Measurements from ENCODE around the gene CDH8.

The CDH8 gene

GRCh38 chr16:61872778-61873119, 163.5 kb downstream of the CDH8 start:
- in situ Hi-C loops (cut with HindIII; ENCODE audit: low pct_ligation_motif_present, low sequenced_read_pairs), result no loop called here
- TF ChIP-seq, protein P1, sequence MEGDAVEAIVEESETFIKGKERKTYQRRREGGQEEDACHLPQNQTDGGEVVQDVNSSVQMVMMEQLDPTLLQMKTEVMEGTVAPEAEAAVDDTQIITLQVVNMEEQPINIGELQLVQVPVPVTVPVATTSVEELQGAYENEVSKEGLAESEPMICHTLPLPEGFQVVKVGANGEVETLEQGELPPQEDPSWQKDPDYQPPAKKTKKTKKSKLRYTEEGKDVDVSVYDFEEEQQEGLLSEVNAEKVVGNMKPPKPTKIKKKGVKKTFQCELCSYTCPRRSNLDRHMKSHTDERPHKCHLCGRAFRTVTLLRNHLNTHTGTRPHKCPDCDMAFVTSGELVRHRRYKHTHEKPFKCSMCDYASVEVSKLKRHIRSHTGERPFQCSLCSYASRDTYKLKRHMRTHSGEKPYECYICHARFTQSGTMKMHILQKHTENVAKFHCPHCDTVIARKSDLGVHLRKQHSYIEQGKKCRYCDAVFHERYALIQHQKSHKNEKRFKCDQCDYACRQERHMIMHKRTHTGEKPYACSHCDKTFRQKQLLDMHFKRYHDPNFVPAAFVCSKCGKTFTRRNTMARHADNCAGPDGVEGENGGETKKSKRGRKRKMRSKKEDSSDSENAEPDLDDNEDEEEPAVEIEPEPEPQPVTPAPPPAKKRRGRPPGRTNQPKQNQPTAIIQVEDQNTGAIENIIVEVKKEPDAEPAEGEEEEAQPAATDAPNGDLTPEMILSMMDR (IDR thresholded peaks at IDR 0.05; ENCODE audit: low read depth, low read length, missing control alignments), result no peak
- Histone ChIP-seq H3K36me3 (replicated peaks) (no peaks in the 10 kb centered on the region), H3K4me3 (ENCODE audit: low read depth, low read length) (no peak overlapping the region), H3K27me3 (replicated peaks) (no peaks in the 10 kb centered on the region), H3K27ac (no peak overlapping the region)
- DNase-seq, result no peak

DNA sequence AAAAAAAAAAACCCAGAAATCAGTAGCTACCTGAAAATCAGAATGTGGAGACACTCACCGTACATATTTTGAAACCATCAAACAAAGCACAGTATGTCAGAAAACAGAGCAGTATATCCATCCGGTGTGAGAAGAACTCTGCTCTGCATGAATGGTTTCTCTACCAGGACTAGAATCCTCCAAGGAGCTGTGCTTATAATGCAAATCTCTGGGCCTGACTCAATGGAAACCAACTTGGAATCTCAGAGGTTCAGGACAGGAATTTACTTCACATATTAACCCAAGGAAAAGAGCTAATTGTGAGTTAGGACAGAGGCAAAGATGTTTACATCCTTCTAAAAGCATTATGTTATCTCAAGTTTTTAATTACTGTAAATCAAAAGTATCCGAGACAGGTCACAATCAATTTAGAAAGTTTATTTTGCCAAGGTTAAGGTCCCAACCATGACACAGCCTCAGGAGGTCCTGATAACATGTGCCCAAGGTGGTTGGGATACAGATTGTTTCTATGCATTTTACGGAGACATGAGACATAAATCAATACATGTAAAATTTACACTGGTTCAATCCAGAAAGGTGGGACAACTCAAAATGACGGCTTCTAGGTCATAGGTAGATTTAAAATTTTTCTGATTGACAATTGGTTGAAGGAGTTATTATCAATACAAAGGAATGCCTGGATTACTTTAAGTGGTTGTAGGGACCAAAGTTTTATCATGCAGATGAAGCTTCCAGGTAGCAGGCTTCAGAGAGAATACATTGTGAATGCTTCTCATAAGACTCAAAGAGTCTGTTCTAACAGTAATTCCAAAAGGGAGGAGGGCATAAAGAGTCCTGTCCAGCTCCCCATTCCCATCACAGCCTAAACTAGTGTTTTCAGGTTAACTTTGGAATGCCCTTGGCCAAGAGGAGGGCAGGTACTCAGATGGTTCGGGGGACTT, 164.1 kb downstream of the CDH8 start:
- in situ Hi-C loops (cut with HindIII; ENCODE audit: low pct_ligation_motif_present, low sequenced_read_pairs), result no loop called here
- H3K4me3 ChIP-seq (ENCODE audit: low read depth, low read length), result no peak overlapping the region
- TF ChIP-seq, protein P1 (IDR thresholded peaks at IDR 0.05; ENCODE audit: low read depth, low read length, missing control alignments), result no peak
- no peak for DNase-seq
- no peaks in the 10 kb centered on the region for H3K27me3 ChIP-seq (replicated peaks)
- no peaks in the 10 kb centered on the region for H3K36me3 ChIP-seq (replicated peaks)
- H3K27ac ChIP-seq, result no peak overlapping the region

DNA sequence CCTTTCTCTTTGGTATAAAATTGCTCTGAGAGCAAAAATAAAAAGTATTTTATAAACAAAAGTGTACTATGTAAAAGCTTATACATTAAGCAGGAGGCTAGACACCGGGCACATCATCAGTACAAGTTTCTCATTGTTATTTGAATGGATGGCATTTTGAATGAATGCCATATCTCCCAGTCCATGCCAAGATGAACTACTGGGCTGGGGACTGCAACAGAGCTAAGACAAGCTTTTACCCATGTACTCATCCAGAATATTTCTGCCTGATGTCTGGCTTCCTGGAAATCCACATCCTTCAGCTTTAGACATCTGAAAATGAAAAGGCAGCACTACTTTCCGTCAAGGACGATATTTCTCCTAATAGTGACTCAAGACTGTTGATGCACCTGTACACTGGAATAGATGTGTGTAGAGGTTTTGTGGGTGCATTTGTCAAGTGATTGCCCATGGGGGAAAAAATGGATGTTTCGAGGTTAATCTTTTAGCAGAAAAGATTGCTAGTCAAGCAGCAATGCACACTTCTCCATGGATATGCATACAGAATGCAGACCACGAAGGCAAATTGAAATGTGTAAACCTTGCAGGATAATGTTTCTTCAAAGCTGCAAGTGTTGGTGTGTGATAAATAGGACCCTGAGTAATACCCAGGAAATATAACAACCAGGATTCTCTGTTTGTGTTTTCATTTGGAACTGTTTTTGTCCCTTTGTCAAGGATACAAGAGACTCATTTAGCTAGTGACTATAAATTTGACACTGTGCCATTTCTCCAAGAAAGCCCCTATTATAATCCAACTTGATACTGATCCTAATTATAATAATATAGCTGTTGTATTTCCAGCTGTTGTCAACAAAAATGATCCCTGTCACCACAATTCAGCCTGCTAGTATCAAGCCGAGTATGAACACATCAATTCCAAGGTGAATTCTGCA, 173.8 kb downstream of the CDH8 start:
- TF ChIP-seq, protein P1 (IDR thresholded peaks at IDR 0.05; ENCODE audit: low read depth, low read length, missing control alignments), result no peak
- no peaks in the 10 kb centered on the region for H3K27me3 ChIP-seq (replicated peaks)
- in situ Hi-C loops (cut with HindIII; ENCODE audit: low pct_ligation_motif_present, low sequenced_read_pairs), result no loop called here
- no peak for DNase-seq
- H3K27ac ChIP-seq, result no peak overlapping the region
- H3K36me3 ChIP-seq (replicated peaks), result no peaks in the 10 kb centered on the region
- H3K4me3 ChIP-seq (ENCODE audit: low read depth, low read length), result no peak overlapping the region

GRCh38 chr16:61858988-61859387, 177.2 kb downstream of the CDH8 start:
- TF ChIP-seq, protein P1 (IDR thresholded peaks at IDR 0.05; ENCODE audit: low read depth, low read length, missing control alignments), result no peak
- peak; percentile 28 for DNase-seq
- no peaks in the 10 kb centered on the region for H3K36me3 ChIP-seq (replicated peaks)
- no peak overlapping the region for H3K4me3 ChIP-seq (ENCODE audit: low read depth, low read length)
- no peak overlapping the region for H3K27ac ChIP-seq
- H3K27me3 ChIP-seq (replicated peaks), result no peaks in the 10 kb centered on the region
- in situ Hi-C loops (cut with HindIII; ENCODE audit: low pct_ligation_motif_present, low sequenced_read_pairs), result no loop called here

DNA sequence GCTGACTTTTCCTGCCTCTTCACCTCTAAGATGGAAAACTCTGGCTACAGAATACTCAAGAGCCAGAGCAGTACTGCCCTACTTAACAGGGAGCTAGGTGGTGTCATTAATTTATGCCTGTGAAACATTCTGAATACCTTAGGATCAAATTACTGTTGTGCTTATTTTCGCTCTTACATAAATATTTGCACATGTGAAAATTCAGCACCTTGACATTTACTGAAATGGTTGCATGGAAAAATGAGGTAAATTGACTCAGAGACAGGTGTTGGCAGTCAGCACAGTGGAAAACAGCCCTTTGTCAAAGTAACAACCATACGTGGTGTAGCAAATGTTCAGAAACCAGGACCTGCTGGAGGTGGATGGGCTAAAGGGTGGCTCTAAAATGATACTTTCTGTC, 193.6 kb downstream of the CDH8 start:
- DNase-seq, result no peak
- Histone ChIP-seq H3K27ac (no peak overlapping the region), H3K36me3 (replicated peaks) (no peaks in the 10 kb centered on the region), H3K27me3 (replicated peaks) (no peaks in the 10 kb centered on the region), H3K4me3 (ENCODE audit: low read depth, low read length) (no peak overlapping the region)
- TF ChIP-seq, protein P1 (IDR thresholded peaks at IDR 0.05; ENCODE audit: low read depth, low read length, missing control alignments), result no peak
- in situ Hi-C loops (cut with HindIII; ENCODE audit: low pct_ligation_motif_present, low sequenced_read_pairs), result no loop called here

All from brain microvascular endothelial cell (primary cell).